Astrocyte of the cerebellum (primary cell): ENCODE measurements around the gene MBP.

Experiments used
- DNase-seq: peaks from one replicate; pipeline ENCODE4 v3.0.0-alpha.2; 2011; ENCODE audit warnings: low read depth
- H3K4me3 ChIP-seq: 2 replicates; pipeline ENCODE4 v1.5.1; 2011; ENCODE audit warnings: mild to moderate bottlenecking, low read depth, low read length, moderate library complexity
- in situ Hi-C: cut with HindIII; loops from 2 replicates; pipeline ENCODE4 v1.10.0; 2017; ENCODE audit warnings: low sequenced_read_pairs
- TF ChIP-seq, protein P1 (sequence below): IDR thresholded peaks from 2 replicates; pipeline ENCODE4 v1.5.1; 2012; ENCODE audit warnings: low read length, low read depth, moderate library complexity, mild to moderate bottlenecking; ENCODE audit errors: missing control alignments

Gene MBP

DNA sequence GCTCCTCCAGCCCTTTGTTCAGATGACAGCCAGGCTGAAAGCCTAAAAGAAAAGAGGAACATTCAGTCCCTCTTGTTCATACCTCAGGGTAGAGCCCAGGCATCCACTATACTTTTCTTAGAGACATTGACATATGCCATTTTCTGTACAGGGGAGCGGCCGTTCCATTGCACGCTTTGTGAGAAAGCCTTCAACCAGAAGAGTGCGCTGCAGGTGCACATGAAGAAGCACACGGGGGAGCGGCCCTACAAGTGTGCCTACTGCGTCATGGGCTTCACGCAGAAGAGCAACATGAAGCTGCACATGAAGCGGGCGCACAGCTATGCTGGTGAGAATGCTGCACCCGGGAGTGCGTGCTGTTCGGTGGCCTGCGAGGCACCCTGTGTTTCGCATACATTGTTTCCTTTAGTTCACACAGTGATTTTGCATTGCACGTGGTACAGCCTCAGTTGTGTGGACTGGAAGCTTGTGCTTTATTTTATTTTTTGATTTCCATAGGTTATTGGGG, 172.0 kb downstream of the MBP start:
- TF ChIP-seq, protein P1, sequence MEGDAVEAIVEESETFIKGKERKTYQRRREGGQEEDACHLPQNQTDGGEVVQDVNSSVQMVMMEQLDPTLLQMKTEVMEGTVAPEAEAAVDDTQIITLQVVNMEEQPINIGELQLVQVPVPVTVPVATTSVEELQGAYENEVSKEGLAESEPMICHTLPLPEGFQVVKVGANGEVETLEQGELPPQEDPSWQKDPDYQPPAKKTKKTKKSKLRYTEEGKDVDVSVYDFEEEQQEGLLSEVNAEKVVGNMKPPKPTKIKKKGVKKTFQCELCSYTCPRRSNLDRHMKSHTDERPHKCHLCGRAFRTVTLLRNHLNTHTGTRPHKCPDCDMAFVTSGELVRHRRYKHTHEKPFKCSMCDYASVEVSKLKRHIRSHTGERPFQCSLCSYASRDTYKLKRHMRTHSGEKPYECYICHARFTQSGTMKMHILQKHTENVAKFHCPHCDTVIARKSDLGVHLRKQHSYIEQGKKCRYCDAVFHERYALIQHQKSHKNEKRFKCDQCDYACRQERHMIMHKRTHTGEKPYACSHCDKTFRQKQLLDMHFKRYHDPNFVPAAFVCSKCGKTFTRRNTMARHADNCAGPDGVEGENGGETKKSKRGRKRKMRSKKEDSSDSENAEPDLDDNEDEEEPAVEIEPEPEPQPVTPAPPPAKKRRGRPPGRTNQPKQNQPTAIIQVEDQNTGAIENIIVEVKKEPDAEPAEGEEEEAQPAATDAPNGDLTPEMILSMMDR = no peak
- no peak overlapping the region for H3K4me3 ChIP-seq
- in situ Hi-C loops = no loop called here

DNA sequence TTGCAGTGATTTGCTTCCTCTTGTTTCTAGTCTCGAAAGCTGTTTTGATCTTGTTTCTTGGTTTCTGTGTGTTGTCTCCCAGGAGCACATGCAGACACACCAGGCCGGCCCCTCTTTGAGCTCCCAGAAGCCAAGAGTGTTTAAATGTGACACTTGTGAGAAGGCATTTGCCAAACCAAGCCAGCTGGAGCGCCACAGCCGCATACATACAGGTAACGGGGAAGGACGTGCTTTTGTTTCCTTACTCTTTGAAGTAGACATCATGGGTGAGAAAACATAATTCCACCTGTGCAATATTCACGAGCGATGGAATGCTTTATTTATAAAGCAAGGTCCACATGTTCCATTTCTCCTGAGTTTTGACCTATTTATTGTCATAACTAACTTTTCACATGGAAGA, 173.0 kb downstream of the MBP start:
- no peak overlapping the region for H3K4me3 ChIP-seq
- TF ChIP-seq, protein P1 = no peak
- in situ Hi-C loops = loop anchor here (5.0 kb wide), 1 partner anchor 47 kb away; no protein-coding TSS in a partner anchor
- no peak for DNase-seq

More for the DNA sequence above, 172.0 kb downstream of the MBP start:
- no peak for DNase-seq

DNA sequence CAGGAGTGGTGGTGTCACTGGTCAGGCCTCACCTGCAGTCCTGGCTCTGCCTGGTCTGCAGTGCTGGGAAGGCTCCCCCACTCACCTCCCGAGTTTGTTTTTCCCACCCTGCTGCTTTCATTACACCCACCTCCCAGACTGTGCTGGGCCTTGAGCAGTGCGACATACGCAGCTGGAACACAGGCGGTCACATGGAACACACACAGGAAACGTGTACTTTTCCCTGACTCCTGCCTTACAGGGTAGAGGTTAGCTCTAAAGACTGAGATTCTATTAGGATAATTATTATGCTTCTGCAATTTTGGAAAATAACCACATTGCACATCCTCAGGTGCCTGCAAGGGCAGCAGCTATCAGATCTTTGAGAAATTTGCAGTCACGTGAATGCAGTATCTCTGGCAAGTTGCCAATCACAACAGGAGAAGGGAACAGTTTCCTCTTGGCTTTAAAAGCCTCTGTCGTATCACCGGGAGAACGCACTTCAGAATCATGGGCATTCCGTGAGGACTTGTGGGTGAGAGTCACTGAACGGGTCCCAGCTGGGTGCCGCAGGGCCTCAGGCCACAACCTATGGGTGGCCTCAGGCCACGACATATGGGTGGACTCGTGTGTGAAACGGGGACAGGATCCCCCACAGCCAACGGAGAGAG, 173.8 kb downstream of the MBP start:
- H3K4me3 ChIP-seq = no peak overlapping the region
- TF ChIP-seq, protein P1 = no peak
- no peak for DNase-seq
- in situ Hi-C loops = loop anchor here (5.0 kb wide), 1 partner anchor 47 kb away; no protein-coding TSS in a partner anchor

DNA sequence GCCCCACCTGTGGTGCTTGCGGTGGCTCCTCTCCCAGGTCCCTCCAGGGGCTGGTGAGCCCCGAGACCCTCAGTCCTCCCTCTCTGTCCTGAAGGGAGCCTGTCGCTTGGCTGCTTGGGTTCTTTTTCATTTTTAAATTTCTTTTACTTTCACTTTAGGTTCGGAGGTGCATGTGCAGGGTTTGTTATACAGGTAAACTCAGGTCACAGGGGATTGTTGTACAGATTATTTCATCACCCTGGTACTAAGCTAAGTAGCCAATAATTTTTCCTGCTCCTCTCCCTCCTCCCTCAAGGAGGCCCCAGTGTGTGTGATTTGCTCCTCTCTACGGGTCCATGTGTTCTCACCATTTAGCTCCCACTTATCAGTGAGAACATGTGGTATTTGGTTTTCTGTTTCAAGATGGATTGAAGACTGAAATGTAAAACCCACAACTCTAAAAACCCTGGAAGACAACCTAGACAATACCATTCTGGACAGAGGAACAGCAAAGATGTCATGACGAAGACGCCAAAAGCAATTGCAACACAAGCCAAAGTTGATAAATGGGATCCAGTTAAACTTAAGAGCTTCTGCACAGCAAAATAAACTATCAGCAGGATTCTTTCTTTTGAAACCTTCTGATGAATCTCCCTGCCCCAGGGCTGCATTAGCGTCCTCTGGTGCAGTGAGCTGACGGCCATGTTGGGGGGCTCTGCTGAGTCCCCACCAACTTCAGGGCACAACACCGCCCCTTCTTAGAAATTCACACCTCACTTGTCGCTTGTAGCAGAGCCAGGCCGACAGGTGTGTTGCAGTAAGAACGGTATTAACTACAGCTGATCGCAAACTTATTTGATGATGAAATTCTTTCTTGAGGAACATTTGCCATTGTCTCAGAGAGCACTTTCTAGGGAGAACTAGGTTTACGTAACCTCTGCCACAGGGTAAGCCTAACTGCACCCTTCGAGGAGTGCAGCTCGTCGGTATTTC, 174.9 kb downstream of the MBP start:
- TF ChIP-seq, protein P1 = no peak
- no peak for DNase-seq
- in situ Hi-C loops = loop anchor here (5.0 kb wide), 1 partner anchor 45 kb away; no protein-coding TSS in a partner anchor
- H3K4me3 ChIP-seq = no peak overlapping the region

DNA sequence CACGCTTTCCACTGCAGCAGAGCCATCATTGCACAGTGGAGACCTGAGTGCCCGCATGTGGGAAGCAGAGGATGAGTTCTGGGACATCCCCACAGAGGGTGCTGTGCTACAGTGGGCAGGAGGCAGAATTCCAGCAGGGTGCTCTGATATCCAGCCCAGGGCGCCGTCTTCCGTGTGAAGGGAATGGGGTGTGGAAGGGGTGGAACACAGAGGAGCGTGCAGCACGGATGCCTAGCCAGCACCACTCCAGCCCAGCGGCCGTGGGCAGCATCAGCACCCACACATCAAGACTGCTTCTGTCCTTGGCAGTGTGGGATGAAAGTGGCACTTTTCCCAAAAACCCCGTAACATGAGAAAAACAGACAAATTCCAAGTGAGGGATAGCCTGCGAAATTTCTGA, 175.9 kb downstream of the MBP start:
- TF ChIP-seq, protein P1 = no peak
- DNase-seq = no peak
- in situ Hi-C loops = loop anchor here (5.0 kb wide), 1 partner anchor 44 kb away; no protein-coding TSS in a partner anchor
- H3K4me3 ChIP-seq = no peak overlapping the region

DNA sequence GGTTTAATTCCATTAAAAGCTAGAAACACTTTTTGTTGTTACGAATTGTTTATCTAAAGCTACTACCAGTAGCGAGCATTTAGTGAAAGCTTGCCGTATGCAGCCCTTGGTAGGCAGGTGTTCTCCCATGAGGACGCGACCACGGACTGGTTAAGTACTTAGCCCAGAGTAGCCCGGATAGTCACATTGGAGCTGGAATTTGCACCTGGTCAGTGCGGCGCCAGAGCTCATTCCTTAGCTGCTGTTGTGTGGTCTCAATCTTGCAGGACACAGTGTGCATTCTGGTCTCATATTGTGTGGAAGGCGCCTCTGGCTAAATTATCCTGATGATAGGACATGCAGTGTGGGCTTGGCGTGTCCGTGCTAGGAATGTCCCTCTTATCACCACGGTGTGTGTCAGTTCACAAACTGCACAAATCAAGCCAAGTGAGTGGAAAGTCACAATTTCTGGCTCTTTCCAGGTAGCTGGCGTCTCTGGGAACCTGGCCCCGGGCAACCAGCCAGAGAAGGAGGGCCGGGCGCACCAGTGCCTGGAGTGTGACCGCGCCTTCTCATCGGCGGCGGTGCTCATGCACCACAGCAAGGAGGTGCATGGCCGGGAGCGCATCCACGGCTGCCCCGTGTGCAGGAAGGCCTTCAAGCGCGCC, 176.9 kb downstream of the MBP start:
- in situ Hi-C loops = loop anchor here (5.0 kb wide), 1 partner anchor 43 kb away; no protein-coding TSS in a partner anchor
- no peak for DNase-seq
- no peak overlapping the region for H3K4me3 ChIP-seq
- TF ChIP-seq, protein P1 = no peak
